GM12892 (cell line): ENCODE results near the gene TES.

Experiments
- POLR2A ChIP-seq: IDR thresholded peaks from 2 replicates; pipeline ENCODE4 v1.6.1; 2011; ENCODE audit warnings: low read depth, low read length, control low read depth
- POLR2AphosphoS5 ChIP-seq: IDR thresholded peaks from 2 replicates; pipeline ENCODE4 v1.6.1; 2011; ENCODE audit warnings: low read depth, low read length, control low read depth
- TAF1 ChIP-seq: IDR thresholded peaks from 2 replicates; pipeline ENCODE4 v1.6.1; 2011; ENCODE audit warnings: low read depth, mild to moderate bottlenecking, control low read depth, low read length, borderline replicate concordance

GRCh38 chr7:116298576-116298975 is 88.2 kb downstream of the TES start:
- TF ChIP-seq POLR2A (no peak), POLR2AphosphoS5 (no peak), TAF1 (no peak)
